ENCODE results near the gene PPTC7.
A peak's percentile ranks its signal among the peaks of the same experiment; 100 is the strongest.
"Not testable (repeated sequence)": the region's sequence is repeated elsewhere in the genome, so short reads cannot be mapped to it uniquely, and the experiment has no call there.

Gene PPTC7

DNA sequence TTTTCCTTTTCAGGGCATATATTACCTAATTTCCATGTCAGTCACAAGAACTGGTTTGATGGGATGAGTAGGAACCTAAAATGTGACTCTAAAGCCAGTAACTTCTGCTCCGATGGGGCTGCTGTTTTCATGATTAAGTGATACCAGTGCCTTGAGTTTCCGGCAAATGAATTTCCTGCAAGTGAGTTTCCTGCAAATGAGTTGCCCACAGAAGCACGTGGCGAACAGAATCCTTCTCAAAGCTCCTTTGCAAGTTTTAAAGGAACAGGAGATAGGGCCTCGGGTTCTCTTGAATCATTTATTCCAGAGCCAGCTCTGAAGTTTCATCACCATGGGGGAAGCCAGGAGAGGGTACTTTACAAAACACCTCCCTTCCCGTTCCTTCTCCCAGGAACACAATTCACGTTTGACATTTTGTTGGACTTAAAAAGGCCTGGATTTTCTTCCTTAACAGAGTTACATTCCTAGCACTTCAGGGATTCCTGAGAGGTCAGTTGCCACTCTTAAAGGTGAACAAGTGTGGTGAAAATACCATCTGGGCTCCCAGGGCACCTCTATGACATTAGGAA is 2.2 kb upstream of the PPTC7 start:
- peak; percentile 36 for DNase-seq (ENCODE audit: low read depth)

DNA sequence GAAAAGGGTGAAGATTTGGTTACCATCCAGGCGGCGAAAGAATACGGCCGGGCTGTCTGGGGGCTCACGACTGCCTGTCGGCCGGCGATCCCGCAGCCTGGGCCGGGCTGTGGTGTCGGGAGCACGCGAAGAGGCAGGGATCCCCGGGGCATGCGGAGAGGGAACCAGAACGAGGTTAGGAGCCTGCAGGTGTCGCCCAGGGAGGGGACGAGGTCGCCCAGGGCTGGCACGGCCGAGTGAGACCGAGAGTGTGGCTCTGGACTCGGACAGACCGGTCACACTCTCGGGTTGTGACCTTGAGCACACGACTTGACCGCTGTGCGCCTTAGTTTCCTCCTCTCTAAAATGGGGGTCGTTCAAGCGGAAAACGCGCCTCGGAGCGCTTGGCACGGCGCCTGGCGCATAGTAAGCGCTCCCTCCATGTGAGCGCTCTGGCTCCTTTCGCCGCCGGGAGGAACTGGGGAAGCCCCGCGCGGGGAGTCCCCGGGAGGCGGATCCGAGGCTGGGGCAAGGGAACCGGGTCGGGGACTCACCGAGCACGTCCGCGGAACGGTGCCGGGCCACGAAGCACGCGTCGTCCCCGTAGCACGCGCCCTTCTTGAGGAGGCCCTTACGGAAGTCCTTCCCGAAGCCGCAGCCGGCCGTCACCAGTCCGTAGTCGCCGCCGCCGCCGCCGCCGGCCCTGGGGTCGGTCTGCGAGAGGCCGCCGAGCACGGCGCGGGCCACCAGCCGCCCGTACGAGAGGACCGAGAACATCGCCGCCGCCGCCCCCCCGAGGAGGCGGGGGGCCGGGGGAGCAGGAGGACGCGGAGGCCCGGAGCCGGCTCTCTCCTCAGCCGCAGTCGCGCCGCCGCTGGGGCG is 612 bp downstream of the PPTC7 start:
- peak; percentile 39 for DNase-seq (ENCODE audit: low read depth)

DNA sequence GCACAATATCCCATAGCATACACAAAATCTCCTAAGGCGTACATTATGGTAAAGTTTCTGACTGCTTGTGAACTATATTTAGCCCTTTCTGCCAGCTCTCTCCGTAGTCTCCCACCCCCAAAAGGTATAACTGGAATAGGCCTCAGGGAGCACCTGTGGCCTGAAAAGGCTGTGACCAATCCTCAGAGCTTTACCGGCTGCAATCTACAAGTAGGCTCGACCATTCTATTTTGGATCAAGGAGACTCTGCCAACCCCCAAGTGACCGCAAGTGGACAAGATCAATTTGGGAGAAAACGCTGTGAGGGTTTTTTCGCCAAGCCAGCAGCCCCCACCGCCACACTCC is 1.2 kb downstream of the PPTC7 start:
- no peak for DNase-seq (ENCODE audit: low read depth)

DNA sequence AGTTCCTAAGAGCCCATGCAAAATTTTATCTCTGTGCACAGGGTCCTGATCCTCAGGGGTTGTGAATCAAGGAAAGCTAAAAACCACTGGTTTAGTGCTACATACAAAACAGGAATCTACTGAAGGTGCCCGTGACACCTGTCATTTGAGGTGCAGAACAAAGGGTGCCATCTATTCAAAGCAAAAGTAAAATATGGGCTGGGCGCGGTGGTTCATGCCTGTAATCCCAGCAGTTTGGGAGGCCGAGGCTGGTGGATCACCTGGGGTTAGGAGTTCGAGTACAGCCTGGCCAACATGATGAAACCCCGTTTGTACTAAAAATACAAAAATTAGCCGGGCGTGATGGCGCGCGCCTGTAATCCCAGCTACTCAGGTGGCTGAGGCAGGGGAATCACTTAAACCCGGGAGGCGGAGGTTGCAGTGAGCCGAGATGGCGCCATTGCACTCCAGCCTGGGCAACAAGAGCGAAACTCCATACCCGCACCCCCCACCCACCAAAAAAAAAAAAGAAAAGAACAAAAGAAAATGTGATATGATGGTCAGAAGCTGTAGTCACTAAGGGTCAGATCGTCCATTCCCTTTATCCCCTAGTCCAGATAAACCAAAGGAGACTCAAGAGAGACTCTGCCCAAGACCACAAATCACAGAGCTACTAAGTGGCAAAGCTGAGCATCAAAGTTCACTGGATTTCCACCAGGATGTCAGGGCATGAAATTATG is 3.4 kb downstream of the PPTC7 start:
- no peak for DNase-seq (ENCODE audit: low read depth)

DNA sequence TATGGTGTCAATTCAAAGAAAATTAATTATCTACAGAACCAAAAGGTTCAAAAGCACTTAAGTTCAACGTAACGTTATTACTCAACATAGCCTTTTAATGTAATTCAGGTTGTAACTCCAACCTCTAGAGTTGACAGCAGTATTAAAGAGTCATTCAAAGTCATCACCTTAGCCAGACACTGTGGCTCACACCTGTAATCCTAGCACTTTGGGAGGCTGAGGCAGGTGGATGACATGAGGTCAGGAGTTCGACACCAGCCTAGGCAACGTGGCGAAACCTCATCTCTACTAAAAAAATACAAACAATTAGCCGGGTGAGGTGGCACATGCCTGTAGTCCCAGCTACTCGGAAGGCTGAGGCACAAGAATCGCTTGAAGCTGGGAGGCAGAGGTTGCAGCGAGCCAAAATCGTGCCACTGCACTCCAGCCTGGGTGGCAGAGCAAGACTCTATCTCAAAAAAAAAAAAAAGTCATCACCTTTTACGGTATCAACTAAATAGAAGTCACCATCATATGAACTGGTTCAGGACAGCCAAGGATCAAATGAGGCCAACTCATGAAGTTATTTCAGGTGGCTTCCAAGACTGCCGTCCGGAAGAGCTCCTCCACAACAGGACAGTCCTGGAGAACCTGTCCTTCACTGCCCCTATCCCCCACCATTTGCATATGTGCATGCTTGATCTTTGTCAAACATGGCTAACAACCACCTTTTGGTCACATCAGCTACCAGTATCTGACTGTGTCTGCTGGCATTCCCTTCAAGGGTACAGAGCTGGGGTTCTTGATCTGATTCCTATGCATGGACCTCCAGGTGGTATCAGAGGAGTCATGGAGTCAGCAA is 4.2 kb downstream of the PPTC7 start:
- no peak for DNase-seq (ENCODE audit: low read depth)

DNA sequence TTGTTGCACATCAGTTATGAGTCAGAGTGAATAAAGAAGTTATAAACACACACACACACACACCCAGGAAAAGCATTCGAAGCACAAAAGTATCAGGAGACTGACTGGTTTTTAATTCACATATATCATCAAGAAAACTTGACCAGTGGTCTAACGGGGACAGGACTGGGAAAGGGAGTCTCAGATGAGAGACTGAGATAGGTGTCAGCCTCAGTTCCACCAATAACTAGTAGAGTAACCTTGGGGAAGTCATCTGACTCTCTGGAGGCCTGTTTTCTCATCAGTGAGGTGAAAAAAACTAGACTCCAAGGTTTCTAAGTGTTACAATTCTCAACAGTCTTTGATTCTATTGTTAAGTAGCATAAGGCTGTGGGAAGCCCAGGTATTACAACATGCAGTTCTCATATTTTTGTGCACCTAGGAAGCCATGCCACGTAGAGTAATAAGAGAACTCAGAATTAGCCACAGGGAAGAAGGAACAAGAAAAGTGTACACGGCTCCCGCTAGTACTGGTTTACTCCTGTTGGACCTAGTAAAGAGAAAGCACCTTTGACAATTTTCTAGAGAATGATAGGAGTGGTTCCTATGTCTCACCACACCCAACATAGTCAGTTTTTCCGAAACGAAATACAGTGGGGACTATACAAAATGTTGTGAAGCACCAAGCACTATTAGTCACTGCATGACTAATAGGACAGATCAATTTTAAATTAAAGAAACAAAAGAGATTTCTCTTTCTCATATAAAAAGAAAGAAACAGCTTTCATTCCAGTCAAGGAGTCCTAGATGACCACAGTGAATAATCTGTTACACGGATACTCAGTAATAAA is 5.0 kb downstream of the PPTC7 start:
- peak; percentile 83 for DNase-seq (ENCODE audit: low read depth)

DNA sequence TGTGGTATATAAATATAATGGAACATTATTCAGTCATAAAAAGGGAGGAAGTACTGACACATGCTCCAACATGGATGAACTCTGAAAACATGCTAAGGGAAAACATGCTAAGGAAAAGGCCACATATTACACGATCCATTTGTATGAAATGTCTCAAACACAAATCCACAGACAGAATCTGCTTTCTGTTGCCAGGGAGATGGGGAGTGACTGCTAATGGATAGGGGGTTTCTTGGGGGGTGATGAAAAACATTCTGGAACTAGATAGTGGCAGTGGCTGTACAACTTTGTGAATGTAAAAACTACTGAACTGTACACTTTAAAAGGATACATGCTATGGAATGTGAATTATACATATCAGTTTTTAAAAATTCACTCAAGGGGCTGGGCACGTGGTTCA is 6.6 kb downstream of the PPTC7 start:
- DNase-seq (ENCODE audit: low read depth) = no peak

DNA sequence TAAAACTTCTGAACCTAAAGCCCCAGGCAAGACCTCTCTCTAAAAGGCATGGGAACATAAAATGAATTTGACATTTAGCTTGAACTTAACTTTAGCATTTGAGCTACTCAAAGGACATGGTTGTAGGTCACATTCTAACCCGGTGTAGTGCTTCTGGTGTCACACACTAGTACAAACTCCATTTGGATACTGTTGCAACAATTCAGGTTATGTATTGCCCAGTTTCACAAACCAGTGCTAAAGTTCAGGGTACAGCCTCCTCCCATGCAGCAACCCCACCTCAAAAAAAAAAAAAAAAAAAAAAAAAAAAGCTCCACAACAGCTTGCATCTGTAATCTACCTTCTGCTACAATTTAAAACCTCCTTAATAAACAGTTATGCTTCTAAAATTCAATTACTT is 7.8 kb downstream of the PPTC7 start:
- DNase-seq (ENCODE audit: low read depth) = peak; percentile 25

DNA sequence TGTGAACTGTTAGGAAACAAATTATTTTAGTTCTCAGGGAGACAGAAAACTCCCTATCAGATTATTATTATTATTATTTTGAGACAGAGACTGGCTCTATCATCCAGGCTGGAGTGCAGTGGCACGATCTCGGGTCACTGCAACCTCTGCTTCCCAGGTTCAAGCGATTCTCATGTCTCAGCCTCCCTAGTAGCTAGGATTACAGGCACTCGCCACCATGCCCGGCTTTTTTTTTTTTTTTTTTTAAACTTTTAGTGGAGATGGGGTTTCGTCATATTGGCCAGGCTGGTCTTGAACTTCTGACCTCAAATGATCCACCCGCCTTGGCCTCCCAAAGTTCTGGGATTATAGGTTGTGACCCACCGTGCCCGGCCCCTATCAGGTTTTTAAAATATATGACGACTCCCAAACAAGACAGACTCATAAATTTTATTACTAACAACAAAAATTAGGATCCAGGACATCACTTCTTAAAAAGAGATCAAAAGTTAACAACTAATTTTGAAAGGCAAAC is 8.3 kb downstream of the PPTC7 start:
- not testable (repeated sequence) for DNase-seq (ENCODE audit: low read depth)

DNA sequence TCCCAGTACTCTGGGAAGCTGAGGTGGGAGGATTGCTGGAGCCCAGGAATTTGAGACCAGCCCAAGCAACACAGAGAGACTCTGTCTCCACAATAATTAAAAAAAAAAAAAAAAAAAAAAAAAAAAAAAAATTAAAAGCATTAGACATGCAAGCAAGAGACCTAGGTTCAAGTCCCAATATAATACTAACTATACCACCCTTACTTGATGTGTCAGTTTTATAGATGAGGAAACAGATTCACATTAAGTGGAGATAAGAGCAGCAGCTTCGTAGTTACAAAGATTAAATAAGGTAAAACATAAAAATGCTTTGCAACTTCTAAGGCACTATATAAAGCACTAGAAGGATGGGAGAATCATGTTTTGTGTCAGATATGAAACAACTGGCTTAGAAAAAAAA is 9.1 kb downstream of the PPTC7 start:
- no peak for DNase-seq (ENCODE audit: low read depth)

DNA sequence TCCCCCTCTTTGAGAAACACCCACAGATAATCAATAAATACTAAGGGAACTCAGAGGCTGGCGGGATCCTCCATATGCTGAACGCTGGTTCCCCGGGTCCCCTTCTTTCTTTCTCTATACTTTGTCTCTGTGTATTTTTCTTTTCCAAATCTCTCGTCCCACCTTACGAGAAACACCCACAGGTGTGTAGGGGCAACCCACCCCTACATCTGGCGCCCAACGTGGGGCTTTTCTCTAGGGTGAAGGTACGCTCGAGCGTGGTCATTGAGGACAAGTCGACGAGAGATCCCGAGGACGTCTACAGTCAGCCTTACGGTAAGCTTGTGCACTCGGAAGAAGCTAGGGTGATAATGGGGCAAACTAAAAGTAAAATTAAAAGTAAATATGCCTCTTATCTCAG is 12.3 kb downstream of the PPTC7 start:
- DNase-seq (ENCODE audit: low read depth) = not testable (repeated sequence)

DNA sequence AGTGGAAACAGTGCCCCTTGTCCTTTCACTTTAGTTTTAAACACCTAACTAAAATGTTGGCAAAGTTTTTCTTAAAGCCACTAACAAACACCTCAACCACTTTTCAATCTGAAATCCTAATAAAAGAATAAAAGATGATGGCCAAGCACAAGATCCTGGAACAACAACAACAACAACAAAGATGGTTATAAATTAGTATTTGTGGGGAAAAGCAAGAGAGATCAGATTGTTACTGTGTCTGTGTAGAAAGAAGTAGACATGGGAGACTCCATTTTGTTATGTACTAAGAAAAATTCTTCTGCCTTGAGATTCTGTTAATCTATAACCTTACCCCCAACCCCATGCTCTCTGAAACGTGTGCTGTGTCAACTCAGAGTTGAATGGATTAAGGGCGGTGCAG is 13.3 kb downstream of the PPTC7 start:
- not testable (repeated sequence) for DNase-seq (ENCODE audit: low read depth)

DNA sequence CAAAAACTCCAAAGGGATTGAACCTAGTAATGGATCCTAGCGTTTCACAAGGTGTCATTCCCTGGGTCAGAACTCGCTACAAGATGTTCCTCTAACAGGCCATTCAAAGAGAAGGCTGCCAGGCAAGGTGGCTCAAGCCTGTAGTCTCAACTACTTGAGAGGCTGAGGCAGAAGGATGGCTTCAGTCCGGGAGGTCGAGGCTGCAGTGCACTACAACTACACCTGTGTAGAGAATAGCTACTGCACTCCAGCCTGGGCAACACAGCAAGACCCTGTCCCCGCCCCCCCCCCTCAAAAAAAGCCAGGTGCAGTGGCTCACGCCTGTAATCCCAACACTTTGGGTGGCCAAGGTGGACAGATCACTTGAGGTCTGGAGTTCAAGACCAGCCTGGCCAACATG is 14.4 kb downstream of the PPTC7 start:
- DNase-seq (ENCODE audit: low read depth) = no peak

DNA sequence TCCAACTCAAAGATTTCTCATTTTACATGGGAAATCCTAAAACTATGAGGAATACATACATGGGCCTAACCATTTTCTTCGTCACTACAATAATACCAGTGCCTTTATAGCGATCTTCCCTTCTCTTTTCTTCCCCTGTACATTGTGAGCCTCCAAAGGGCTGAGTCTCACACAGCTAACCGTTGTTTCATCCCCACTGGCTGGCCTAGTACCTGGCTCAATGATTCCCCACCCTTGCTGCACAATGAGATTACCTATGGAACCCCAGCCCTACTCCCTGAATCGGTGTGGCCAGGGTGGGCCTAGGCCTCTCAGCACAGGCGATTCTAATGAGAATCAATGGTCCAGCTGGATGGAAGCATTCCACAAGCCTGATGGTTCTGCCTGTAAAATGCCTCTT is 16.1 kb downstream of the PPTC7 start:
- no peak for DNase-seq (ENCODE audit: low read depth)

DNA sequence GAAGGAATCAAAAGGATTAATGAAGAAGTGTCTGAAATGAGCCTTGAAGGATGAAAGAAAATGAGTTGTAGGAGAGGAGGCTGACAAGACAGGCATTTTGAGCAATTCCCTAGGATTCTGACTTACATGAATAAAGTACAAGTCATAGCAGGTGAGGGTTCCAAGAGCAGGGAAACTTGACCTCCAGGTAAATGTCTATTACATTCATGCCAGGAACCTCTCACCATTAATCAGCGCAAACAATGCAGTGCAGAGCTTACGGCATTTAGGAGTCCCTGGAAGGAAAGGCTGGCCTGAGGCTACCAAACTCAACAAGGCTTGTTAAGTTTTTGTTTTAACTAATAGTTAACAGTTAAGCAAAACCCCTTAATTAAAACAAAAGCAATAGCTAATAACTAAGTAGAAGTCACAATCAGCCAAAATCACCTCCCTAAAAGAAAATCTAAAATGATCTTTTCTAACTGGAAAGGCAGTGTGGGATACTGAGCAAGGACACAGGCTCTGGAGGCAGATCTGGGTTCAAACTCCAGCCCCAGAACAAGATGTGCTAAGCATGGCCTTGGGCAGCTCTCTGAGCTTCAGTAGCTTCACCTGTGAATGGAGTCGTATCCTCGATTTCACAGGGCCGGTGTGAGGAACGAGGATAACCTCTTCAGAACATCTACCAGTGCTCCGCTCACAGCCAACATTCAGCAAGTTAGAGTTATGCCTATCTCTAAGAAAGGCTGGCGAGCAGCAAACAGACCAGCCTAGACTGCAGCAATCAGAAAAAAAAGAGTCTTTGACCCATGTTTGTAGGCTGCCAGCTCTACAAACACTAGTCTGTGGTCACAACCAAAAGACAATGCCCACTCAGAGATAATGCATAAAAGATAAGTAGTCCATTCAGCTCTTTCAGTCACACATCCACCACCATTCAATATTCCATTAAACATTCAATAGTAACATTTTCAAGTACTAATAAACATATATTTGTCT is 16.9 kb downstream of the PPTC7 start:
- DNase-seq (ENCODE audit: low read depth) = no peak

DNA sequence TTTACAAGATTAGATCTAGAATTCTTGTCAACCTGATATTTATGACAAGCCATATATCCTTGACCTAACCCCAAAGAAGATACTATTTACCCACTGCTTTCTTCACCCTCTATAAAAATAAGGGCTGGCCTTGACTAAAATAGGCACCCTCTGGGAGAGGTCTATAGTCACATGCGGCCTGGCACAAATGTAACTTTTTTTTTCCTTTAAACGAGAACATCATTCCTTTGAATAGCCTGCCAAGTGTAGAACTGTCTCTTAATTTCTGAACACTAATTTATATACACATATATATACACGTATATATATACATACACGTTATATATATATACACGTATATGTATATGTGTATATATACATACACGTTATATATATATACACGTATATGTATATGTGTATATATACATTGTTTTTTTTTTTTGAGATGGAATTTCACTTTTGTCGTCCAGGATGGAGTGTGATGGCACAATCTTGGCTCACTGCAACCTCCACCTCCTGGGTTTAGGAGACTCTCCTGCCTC is 18.6 kb downstream of the PPTC7 start:
- peak; percentile 22 for DNase-seq (ENCODE audit: low read depth)

DNA sequence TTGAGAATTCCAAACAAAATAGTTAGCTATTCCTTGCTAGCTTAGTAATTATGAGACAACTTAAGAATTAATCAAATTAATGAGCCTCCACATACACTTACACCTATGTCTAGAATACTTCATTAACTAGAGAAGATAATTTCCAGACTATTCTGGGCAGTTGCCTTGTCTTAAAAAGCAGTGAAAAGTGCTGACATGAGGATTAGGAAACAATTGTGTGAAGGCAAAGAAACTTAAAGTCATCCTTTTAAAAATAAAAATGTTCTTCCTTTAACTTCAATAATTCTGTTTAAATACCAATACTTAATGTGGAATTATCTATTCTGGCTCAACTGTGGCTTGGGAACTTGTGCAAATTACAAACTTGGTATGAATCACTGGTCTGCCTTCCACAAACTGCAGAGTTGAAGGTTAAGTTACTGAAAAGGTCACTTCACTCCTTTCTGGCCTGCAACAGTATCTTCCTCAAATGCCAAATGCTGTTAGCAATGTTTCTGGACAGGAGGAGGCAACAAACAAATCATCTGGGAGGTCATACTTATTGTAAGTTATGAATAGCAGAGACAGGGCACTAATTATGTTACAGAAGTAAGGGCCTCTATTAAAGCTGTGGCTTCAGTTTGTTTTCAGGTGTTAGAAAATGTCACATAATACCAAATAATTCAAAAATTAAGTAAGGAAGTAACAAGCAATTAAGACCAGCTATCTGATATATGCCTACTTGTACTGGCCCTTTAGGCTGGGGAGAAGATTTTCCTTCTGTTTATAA is 19.2 kb downstream of the PPTC7 start:
- DNase-seq (ENCODE audit: low read depth) = peak; percentile 88

DNA sequence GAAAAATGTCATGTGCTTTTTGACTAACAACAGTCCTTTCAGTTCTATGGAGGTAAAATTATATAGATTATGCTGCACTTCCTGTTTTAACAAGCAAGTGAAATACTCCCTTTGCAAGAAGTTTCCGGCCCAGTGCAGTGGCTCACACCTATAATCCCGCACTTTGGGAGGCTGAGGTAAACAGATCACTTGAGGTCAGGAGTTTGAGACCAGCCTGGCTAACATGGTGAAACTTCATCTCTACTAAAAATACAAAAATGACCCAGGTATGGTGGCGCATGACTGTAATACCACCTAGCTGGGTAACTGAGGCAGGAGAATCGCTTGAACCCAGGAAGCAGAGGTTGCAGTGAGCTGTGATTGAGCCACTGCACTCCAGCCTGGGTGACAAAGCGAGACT is 20.7 kb downstream of the PPTC7 start:
- DNase-seq (ENCODE audit: low read depth) = not testable (repeated sequence)
